GM19193 (cell line): ENCODE results near the gene PCNX2.

ENCODE experiments used
- POLR2A ChIP-seq: IDR thresholded peaks from 4 replicates; pipeline ENCODE4 v1.6.1; 2011; ENCODE audit not compliant: insufficient read depth, insufficient read length; ENCODE audit errors: extremely low read depth

The PCNX2 gene

DNA sequence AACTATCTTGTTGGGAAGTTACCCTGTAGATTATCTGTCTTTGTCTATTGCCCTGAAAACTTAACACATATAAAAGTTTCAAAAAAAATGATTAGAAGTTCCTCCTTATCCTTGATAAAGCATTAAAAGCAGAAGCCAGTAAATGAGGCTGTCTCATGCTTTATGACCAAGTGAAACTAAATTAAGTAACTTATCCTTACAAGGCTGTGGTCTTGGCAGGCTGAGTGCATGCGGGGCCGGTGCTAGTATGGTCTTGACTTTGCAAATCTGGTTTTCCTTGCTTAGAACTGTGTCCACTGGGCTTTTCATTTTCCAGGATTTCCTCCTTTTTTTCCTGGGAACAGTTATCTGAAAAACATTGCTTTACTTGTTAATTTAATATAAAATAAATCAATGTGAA, 43.1 kb downstream of the PCNX2 start:
- TF ChIP-seq POLR2A: no peak

DNA sequence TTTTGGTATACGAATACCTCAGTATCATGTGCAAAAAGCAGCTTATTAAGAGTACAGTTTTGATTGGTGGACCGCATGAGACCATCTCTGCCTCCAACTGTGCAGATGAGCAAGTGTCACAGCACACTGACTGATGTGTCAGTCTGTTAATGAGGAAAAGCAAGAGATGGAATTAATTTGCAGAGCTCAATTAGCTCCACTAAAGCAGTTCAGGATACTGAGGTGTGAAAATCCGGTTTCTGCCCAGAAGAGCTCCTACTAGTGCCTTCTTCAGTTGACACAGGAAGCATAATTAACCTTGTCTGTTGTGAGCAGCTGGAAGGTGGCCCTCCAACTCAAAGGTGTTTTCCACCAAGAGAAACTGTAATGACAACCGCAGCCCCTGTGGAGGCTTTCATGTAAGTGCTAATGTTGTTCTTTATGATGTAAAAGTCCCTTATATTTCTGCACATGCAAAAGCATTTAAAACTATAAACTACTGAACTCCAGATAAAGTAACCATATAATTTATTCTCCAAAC, 44.3 kb downstream of the PCNX2 start:
- TF ChIP-seq POLR2A: no peak

DNA sequence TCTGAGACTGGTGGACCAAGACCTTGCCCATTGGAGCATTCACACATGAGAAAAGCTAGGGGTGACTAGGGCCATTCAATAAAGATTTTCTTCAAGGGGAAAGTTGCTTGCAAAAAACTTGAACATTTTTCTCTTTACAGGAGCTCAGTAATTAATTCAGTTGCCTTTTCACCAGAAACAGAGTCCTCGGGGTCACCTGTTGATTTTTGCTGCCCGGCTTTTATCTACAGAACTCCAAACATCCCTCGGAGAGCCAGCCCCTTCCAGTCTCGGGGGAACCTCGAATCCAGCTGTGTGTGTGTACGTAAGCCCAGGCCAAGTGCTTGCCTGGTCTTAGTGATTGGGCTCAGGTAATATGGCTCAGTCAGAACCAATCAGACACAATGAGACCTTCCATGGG, 47.5 kb downstream of the PCNX2 start:
- no peak for TF ChIP-seq POLR2A

DNA sequence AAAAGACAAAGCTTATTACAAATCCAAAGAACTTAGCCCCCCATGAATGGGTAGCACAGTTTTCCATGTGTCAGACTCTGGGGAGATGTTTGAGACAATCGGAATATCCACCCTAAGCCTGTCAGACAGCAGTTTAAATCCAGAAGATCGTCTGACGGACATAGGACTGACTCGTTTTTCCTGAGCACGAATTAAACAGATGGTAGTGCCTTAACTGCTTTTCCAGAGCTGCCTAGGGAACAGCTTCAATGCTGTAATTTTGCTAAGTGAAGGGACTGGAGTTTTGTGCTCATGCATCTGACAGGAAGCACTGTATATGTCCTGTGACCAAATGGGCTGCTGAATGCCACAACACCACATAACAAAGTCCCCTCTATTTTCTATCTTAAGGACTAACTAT, 48.6 kb downstream of the PCNX2 start:
- TF ChIP-seq POLR2A: no peak

DNA sequence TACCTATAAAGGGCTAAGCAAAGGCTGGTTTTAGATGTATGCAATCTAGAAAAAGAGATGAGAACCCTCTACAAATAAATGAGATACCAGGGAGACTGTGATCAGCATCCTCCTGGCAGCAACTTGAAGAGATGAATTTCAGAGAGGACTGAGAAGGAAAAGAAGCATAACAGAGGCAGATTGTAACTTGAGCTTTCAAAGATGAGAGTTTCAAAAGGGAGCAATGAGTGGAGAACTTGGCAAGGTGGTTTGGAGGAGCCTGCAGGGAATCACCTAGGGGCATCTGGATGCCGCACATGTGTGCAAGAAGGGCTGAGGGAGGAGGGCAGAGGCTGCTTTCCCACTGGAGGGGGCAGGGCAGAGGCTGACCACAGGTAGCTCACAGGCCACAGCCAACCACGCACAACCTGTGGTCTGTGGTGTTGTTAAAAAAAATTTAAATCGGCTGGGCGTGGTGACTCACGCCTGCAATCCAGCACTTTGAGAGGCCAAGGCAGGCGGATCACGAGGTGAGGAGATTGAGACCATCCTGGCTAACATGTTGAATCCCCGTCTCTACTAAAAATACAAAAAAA, 50.2 kb downstream of the PCNX2 start:
- no peak for TF ChIP-seq POLR2A

DNA sequence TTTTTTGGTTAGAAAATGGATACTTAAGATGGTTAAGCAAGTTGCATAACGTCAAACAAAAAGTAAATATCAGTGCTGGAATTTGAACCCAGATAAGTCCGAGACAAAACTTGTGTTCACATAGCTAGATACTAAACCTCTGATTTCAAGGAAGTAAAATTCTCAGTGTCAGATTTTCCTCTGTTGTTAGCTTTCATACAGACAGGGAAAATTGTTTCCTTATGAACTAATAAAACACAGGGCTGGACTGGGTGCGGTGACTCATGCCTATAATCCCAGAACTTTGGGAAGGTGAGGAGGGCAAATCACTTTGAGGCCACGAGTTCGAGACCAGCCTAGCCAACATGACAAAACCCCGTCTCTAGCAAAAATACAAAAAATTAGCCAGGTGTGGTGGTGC, 51.3 kb downstream of the PCNX2 start:
- TF ChIP-seq POLR2A: no peak

DNA sequence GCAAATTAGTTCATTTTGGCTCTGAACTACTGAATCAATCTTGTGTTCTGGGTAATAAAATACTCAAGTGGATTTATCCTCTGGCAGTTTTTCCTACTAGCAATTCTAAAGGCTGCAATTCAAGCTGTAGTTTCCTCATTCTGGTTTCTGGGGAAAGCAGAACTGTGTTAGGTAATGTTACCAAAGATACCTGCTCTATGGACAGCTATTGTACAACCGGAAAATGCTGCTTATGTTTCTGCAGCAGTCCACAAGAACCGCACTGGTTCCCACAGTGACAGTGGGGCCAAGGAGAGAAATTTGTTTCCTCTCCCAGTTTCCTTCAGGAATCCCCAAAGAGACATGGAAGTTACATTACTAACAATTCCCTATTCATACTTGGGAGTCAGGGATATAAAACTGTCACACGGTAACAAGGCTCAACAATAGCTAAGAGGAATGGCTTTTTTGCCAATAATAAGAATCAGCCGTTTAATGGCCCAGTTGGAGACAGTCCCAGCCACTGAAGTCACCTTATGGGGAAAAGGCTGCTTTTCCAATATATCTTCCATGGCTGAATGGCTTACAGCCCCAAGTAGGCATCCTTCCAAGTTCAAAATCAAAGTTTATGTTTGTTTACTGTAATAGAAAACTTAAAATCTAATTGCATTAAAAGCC, 52.6 kb downstream of the PCNX2 start:
- TF ChIP-seq POLR2A: no peak

DNA sequence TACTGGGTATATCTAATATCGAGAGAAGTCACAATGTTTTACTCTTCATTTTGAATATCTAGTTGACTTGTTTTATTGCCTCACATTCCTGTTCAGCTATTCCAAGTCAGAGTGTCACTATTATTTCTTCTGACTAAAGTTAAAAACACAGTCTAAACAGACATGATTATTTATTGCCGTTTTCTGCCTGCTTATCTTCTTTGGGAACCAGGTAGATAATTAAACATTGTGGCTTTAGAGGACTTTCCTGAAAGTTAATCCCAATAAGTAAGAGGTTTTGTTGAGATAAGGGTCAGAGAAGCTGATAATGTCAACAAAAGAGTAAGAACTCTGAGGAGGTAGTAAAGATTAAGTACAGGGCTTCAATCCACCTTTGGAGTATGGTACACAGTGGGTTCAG, 53.8 kb downstream of the PCNX2 start:
- no peak for TF ChIP-seq POLR2A

DNA sequence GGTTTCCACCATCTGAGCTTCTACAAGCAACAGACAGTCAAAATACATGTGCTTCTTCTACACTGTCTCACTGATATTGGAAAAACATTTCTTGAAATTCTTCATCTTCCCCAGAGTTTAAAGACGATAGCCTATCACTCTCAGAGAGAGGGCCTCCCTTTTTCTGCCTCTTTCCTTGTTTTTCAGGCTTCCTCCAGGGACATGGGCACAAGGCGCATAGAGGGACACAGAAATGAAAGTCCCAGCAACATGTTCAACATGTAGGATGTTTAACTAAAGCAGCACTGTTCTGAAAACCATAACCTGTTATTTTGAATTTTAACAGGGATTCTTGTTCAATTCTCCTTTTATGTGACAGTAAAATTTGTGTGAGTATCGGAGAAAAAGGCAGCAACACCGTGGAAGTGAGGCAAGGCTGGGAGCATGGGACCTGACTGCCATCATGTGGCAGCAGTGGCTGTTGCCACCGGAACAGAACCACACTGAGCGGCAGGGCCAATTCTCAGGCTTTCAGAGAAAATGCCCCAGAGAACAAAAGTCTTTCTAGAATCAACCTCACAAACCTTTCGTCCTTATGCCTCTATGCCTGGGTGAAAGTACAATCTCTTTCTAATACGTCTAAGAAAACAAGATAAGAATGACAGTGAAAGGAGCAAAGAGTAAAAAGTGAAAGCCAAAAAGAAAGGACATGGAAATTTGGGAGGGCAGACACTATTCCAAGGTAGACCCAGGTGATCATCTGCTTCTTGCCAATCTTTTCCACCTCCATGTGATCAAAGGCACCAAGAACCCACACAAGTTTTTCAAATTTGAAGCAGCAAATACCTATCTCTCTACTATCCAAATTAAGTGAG, 54.5 kb downstream of the PCNX2 start:
- TF ChIP-seq POLR2A: no peak

DNA sequence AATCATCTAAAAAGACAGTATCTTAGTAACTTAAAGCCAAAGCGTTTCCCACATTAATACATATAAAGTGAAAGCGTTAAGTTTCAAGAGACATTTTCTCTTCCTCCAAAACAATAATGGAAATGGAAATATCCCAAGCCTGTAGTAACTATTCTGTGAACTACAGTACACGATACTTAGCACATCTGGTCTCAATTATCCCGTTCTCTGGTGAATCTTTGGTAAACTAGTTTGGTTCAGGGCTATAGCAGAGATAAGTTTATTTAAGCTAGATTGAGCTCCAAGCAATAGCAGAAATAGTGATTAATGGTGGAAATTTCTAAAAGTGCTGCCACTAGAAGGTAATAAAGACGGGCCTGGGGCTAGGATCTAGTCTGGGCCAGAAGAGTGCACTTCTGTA, 55.2 kb downstream of the PCNX2 start:
- no peak for TF ChIP-seq POLR2A

DNA sequence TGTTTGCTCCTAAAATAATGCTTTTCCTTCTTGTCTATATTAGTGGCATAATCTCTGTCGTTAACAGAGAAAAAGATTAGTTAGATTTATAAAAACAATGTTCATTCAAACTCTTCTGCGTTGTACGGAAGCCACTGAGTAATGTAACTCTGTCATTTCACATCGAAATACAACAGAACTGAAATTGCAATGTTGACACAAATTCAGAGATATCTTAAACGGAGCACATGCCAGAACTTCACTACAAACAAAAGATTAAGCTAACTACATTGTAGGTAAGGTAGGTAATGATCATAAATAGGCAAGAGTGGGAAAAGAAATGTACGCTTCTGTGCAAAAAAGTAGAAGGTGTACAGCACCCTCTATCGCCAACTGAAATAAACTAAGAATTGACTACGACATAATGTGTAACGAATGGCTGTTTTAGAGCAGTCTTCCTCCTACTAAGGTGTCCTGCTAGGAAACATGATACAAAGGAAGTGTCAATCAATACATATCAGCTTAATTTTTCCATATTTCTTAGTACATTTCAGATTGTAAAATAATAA, 56.6 kb downstream of the PCNX2 start:
- TF ChIP-seq POLR2A: no peak

DNA sequence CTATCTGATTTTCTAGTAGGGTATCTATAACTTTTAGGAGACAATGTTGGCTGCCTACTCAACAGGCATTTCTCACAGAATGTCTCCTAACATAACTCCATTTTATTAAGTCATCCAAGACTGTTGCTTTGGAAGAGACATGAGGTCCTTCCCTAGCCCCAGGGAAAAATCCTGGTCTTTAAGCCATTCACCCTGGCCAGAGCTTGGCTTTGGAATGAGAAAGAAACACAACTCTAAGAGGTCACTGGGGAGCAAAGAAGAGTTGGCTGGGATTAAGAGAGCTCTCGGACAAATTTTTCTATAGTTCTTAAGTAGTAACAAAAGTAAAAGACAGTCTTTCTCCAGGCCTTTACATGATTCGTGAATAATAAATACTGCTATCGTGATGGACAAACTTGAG, 57.9 kb downstream of the PCNX2 start:
- no peak for TF ChIP-seq POLR2A

DNA sequence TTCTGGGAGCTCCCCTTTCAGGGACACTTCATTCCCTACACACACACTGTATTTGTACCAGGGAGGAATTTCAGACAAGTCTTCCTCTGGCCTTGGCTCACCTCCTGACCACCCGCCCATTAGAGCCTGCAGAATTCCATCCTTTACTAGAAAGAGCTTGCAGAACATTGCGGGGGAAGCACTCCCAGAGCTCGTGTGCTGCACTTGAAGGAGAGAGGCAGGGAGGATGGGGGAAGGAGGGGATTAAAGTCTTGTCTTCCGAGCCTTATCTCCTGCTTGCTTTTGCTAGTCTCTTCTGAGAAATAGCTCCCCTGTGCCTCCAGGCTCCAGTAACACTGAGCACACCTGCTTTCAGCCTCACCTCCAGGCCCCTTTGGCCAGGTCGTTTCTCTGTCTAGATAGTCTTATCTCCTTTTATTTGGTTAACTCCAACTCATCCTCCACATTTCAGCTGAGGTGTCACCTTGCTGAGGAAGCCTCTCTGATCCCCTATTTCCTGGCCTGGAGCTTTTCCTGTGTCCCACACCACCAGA, 62.0 kb downstream of the PCNX2 start:
- no peak for TF ChIP-seq POLR2A

DNA sequence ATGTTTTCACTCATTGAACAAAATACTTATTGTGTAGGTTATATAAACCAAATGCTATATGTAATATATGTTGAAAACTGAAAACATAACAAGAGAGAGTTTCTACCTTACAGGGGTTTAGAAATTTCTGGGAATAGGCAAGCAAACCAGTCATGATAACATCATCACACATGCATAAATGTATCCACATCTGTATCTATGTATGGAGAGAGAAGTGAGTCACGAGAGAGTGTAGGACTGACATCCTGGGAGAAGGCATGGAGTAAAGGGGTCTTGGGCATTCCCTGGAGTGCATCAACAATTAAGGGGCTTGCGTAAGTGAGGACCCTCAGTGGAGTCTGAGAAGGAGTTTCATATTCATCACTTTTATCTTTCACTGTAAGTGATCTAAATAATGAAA, 65.5 kb downstream of the PCNX2 start:
- TF ChIP-seq POLR2A: no peak

DNA sequence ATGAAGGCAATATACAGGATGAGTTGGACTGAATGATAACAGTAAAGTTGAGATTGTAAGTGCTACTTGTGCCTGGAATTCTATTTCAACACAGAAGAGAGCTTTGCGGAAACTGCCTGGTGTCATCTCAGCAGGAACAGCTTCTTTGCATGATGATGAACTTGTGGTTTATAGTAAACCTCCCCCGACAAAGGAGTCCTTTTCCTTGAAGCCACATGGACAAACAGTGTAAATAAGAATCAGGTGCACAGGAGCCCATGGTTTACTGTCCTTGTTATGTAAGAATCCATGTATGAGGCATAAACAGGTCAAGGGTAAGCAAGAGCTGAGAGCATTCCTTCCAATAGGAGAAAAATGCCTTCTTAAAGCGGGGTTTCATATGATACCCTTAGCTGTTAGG, 66.2 kb downstream of the PCNX2 start:
- TF ChIP-seq POLR2A: no peak

DNA sequence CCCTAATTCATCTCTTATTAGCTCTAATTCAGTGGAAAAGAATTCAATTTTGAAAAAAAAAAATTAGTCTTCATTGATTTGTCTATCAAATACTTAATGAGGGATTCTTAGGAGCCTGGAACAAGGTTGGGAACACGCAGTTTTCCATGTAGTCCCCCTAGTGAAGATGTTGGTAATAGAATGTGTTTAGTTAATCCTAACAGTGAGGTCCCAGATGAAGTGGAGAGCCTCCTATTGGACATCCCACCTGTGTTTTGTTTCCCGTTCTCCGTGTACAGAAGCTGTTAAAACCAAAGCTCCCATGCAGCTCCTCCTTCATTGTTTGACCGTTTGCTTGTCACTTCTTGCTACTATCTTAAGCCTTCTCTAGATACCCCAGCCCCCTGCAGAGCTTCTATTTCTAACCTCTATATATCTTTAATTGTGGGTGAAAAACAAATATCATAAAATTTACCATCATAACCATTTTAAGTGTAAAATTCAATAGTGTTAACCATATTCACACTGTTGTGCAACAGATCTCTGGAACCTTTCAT, 67.5 kb downstream of the PCNX2 start:
- no peak for TF ChIP-seq POLR2A

DNA sequence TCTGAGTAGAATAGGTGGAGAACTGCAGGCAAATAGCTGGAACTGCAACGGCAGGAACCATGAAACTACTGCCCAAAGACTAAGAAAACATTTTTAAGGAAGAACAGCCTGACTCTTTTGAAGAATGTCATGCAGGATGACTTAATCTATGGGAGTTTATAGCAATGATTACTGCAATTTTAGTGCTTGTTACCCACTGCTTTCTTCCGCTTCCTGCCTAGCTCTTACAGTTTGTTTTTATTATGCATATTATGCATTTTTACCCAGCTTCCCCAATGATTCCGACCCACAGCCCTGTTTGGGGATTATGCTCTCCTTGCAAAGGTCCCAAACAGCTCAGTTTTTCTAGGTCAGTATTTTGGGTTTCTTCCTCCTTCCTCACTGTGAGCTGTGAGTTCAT, 71.2 kb downstream of the PCNX2 start:
- TF ChIP-seq POLR2A: no peak
